Mesothelial cell of epicardium (in vitro differentiated cells): ENCODE measurements around the gene PLEKHD1. TPM values are rescaled to one million over a fixed set of nuclear protein-coding genes. Genes with fewer than 3 reads are reported as not detected.
A peak's percentile ranks its signal among the peaks of the same experiment; 100 is the strongest.

Experiments
- DNase-seq, 2 experiments: peaks; one replicate each; pipeline ENCODE4 v3.0.0; 2021; ENCODE audit warnings: low spot score in 2 of 2; ENCODE audit not compliant: unreplicated experiment in 2 of 2
- H3K27ac Mint-ChIP-seq: 2 replicates; pipeline ENCODE4 v1.8.0; 2021; ENCODE audit warnings: mixed read lengths
- H3K27me3 Mint-ChIP-seq: 2 replicates; pipeline ENCODE4 v1.8.0; 2021; ENCODE audit warnings: low read depth, mixed read lengths
- H3K36me3 Mint-ChIP-seq: 2 replicates; pipeline ENCODE4 v1.8.0; 2021; ENCODE audit warnings: mixed read lengths
- H3K4me1 Mint-ChIP-seq: 2 replicates; pipeline ENCODE4 v1.8.0; 2021; ENCODE audit warnings: mixed read lengths
- H3K4me3 Mint-ChIP-seq: 2 replicates; pipeline ENCODE4 v1.8.0; 2021; ENCODE audit warnings: mild to moderate bottlenecking, moderate library complexity, mixed read lengths
- H3K9me3 Mint-ChIP-seq: 2 replicates; pipeline ENCODE4 v1.8.0; 2021; ENCODE audit warnings: mixed read lengths
- CTCF ChIP-seq: fragments of 200-600 bp; sonication (generic); IDR thresholded peaks from one replicate; pipeline ENCODE4 v1.5.0; 2021; ENCODE audit warnings: antibody characterized with exemption; ENCODE audit not compliant: unreplicated experiment
- total RNA-seq: library from RNA; stranded (reverse); gene quantifications from 3 replicates; pipeline ENCODE4 v1.2.1, GENCODE V29; 2021

PLEKHD1 gene
- total RNA-seq, 1 donor from 2014 or later, result 0.20 TPM

GRCh38 chr14:69532561-69533340 is 48.2 kb downstream of the PLEKHD1 start:
- H3K27ac Mint-ChIP-seq, result no peak overlapping the region
- H3K4me1 Mint-ChIP-seq, result no peaks in the 10 kb centered on the region
- no peak for DNase-seq
- no peak overlapping the region for H3K4me3 Mint-ChIP-seq
- no peak for TF ChIP-seq CTCF
- no peaks in the 10 kb centered on the region for H3K36me3 Mint-ChIP-seq
- H3K9me3 Mint-ChIP-seq, result no peaks in the 10 kb centered on the region
- peaks cover 27% of the 10 kb centered on the region for H3K27me3 Mint-ChIP-seq

GRCh38 chr14:69535230-69535848 is 50.8 kb downstream of the PLEKHD1 start:
- H3K36me3 Mint-ChIP-seq, result no peaks in the 10 kb centered on the region
- H3K4me3 Mint-ChIP-seq, result no peak overlapping the region
- no peak overlapping the region for H3K27ac Mint-ChIP-seq
- peak in 1 of 2 experiments; percentile 50 for DNase-seq
- H3K9me3 Mint-ChIP-seq, result no peaks in the 10 kb centered on the region
- peaks cover 34% of the 10 kb centered on the region for H3K27me3 Mint-ChIP-seq
- TF ChIP-seq CTCF, result no peak
- H3K4me1 Mint-ChIP-seq, result no peaks in the 10 kb centered on the region

- Mint-ChIP-seq H3K4me1 (no peaks in the 10 kb centered on the region), H3K27me3 (peaks cover 31% of the 10 kb centered on the region), H3K4me3 (no peak overlapping the region), H3K36me3 (no peaks in the 10 kb centered on the region), H3K27ac (no peak overlapping the region), H3K9me3 (no peaks in the 10 kb centered on the region)
- TF ChIP-seq CTCF, result no peak
- no peak for DNase-seq
Measured at GRCh38 chr14:69536971-69537370, 52.4 kb downstream of the PLEKHD1 start.

GRCh38 chr14:69537900-69538299 is 53.4 kb downstream of the PLEKHD1 start:
- TF ChIP-seq CTCF, result no peak
- no peak for DNase-seq
- no peaks in the 10 kb centered on the region for H3K9me3 Mint-ChIP-seq
- no peak overlapping the region for H3K4me3 Mint-ChIP-seq
- peaks cover 29% of the 10 kb centered on the region for H3K27me3 Mint-ChIP-seq
- no peaks in the 10 kb centered on the region for H3K4me1 Mint-ChIP-seq
- H3K36me3 Mint-ChIP-seq, result no peaks in the 10 kb centered on the region
- no peak overlapping the region for H3K27ac Mint-ChIP-seq

GRCh38 chr14:69538766-69539165 is 54.2 kb downstream of the PLEKHD1 start:
- no peak overlapping the region for H3K4me3 Mint-ChIP-seq
- DNase-seq, result no peak
- peaks cover 32% of the 10 kb centered on the region for H3K27me3 Mint-ChIP-seq
- no peaks in the 10 kb centered on the region for H3K9me3 Mint-ChIP-seq
- no peaks in the 10 kb centered on the region for H3K36me3 Mint-ChIP-seq
- TF ChIP-seq CTCF, result no peak
- H3K27ac Mint-ChIP-seq, result no peak overlapping the region
- no peaks in the 10 kb centered on the region for H3K4me1 Mint-ChIP-seq
